ENCODE data around the gene ZNF580. TPM values are rescaled to one million over a fixed set of nuclear protein-coding genes. Genes with fewer than 3 reads are reported as not detected.

The ZNF580 gene
- total RNA-seq, 8 experiments from 2014 or later = 7.9 to 25.0 (median 11.1) TPM

- Histone ChIP-seq H3K27ac (peak within 1 kb of the TSS; percentile 99 to 100), H3K4me3 (peak within 1 kb of the TSS; percentile 68 to 94 (median 90)), H3K4me1 (replicated peaks in 1 of 2) (peaks cover 13% of the 10 kb centered on the region in 2 donors)
- in situ Hi-C loops (cut with MboI; ENCODE audit: low pct_unique_long_range_greater_than_20kb in 2 of 9, low sequenced_read_pairs in 9 of 9, unreplicated experiment in 9 of 9) = loop anchor here in 1 of 9 experiments (10.0 kb wide), 1 partner anchor 85 kb away; no protein-coding TSS in a partner anchor
- 0 to 5% (median 0%) methylated on average over 2 to 8 of the region's 97 CpGs; no CpG with 5 or more reads in 6 of the 10 experiments for WGBS, 10 experiments
- peak; percentile 28 to 68 (median 60) for ATAC-seq (replicated peaks in 6 of 8)
Observed at GRCh38 chr19:55599842-55600661, 40.8 kb upstream of the ZNF580 start, which contains the start of gene ZNF524. ZNF524 (plus strand) TSS chr19:55600288; CDS start chr19:55602113, 1,825 bp downstream.

- peaks cover 13% of the 10 kb centered on the region in 2 donors for H3K4me1 ChIP-seq (replicated peaks in 1 of 2)
- H3K27ac ChIP-seq = peak overlapping the region; percentile 99 to 100
- H3K4me3 ChIP-seq = peak overlapping the region; percentile 68 to 94 (median 90)
- 100% methylated on average over 1 of the region's 15 CpGs; no CpG with 5 or more reads in 9 of the 10 experiments for WGBS, 10 experiments
- no peak for ATAC-seq (replicated peaks in 6 of 8)
- in situ Hi-C loops (cut with MboI; ENCODE audit: low pct_unique_long_range_greater_than_20kb in 2 of 9, low sequenced_read_pairs in 9 of 9, unreplicated experiment in 9 of 9) = loop anchor here in 1 of 9 experiments (10.0 kb wide), 1 partner anchor 86 kb away; no protein-coding TSS in a partner anchor
Observed at GRCh38 chr19:55600662-55601028, 40.2 kb upstream of the ZNF580 start.

DNA sequence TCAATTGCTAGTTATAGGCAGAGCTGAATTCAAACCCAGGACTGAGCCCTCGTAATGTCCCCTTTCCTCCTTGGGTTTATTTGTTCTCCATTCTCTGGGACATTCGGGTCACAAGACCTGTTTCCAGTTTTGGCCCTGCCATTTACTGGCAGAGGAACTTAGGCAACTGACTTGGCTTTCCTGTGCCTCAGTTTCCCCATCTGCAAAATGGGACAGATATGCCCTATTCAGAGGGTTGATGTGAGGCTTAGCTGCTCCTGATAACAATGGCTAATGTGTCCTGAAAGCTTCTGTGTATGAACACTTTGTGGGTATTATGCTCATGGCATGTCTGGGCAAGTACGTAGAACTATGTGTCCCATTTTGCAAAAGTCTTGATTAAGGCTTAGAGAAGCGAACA is 39.7 kb upstream of the ZNF580 start:
- Histone ChIP-seq H3K4me1 (replicated peaks in 1 of 2) (peaks cover 13% of the 10 kb centered on the region in 2 donors), H3K27ac (peak overlapping the region in 1 of 2 donors; percentile 99), H3K4me3 (peak overlapping the region; percentile 68 to 94 (median 90))
- in situ Hi-C loops (cut with MboI; ENCODE audit: low pct_unique_long_range_greater_than_20kb in 2 of 9, low sequenced_read_pairs in 9 of 9, unreplicated experiment in 9 of 9) = loop anchor here in 1 of 9 experiments (10.0 kb wide), 1 partner anchor 86 kb away; no protein-coding TSS in a partner anchor
- no peak for ATAC-seq (replicated peaks in 6 of 8)
- 69 to 100% (median 95%) methylated on average over 1 to 3 of the region's 4 CpGs; no CpG with 5 or more reads in 4 of the 10 experiments for WGBS, 10 experiments

- WGBS, 10 experiments = 93 to 100% (median 97%) methylated on average over 2 to 11 of the region's 60 CpGs; no CpG with 5 or more reads in 6 of the 10 experiments
- no peak overlapping the region for H3K27ac ChIP-seq
- no peak for ATAC-seq (replicated peaks in 6 of 8)
- peaks cover 13 to 19% of the 10 kb centered on the region in 2 donors for H3K4me1 ChIP-seq (replicated peaks in 1 of 2)
- in situ Hi-C loops (cut with MboI; ENCODE audit: low pct_unique_long_range_greater_than_20kb in 2 of 9, low sequenced_read_pairs in 9 of 9, unreplicated experiment in 9 of 9) = loop anchor here in 1 of 9 experiments (10.0 kb wide), 1 partner anchor 88 kb away; no protein-coding TSS in a partner anchor
- no peak overlapping the region for H3K4me3 ChIP-seq
Observed at GRCh38 chr19:55602104-55603001, 38.4 kb upstream of the ZNF580 start.

- no peak overlapping the region for H3K4me3 ChIP-seq
- peaks cover 12 to 19% of the 10 kb centered on the region in 2 donors for H3K4me1 ChIP-seq (replicated peaks in 1 of 2)
- in situ Hi-C loops (cut with MboI; ENCODE audit: low pct_unique_long_range_greater_than_20kb in 2 of 9, low sequenced_read_pairs in 9 of 9, unreplicated experiment in 9 of 9) = loop anchor here in 1 of 9 experiments (10.0 kb wide), 1 partner anchor 88 kb away; no protein-coding TSS in a partner anchor
- no peak overlapping the region for H3K27ac ChIP-seq
- 85 to 100% (median 95%) methylated on average over 2 to 13 of the region's 21 CpGs; no CpG with 5 or more reads in 4 of the 10 experiments for WGBS, 10 experiments
- no peak for ATAC-seq (replicated peaks in 6 of 8)
Observed at GRCh38 chr19:55603115-55603514, 37.7 kb upstream of the ZNF580 start.

DNA sequence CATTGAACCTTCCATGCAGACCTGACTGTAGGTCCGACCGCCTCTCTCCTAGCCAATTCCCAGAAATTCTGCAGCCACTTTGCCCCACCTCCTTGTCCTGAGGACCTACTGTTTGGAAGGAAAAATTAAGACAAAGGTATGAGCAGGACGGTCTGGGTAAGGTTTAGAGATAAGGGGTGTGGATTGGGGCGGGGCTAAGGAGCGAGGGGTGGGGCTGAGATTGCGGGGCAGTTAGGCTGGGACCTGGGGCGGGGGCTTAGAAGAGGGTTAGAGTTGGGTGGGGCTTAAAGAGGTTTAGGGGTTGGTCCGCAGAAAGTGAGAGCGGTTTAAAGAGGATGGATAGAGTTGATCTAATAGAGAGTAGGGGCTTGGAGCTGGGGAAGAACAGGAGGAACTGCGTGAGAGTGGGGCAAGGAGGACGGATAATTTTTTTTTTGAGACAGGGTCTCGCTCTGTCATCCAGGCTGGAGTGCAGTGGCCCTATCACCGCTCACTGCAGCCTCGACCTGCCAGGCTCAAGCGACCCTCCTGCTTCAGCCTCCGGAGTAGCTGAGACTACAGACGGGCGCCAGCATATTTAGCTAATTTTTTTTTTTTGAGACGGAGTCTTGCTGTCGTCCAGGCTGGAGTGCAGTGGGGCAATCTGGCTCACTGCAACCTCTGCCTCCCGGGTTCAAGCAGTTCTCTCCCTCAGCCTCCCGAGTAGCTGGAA is 37.1 kb upstream of the ZNF580 start:
- peak overlapping the region; percentile 91 to 97 for H3K27ac ChIP-seq
- H3K4me1 ChIP-seq (replicated peaks in 1 of 2) = peaks cover 6 to 15% of the 10 kb centered on the region in 2 donors
- peak overlapping the region; percentile 58 to 84 (median 72) for H3K4me3 ChIP-seq
- no peak for ATAC-seq (replicated peaks in 6 of 8)
- in situ Hi-C loops (cut with MboI; ENCODE audit: low pct_unique_long_range_greater_than_20kb in 2 of 9, low sequenced_read_pairs in 9 of 9, unreplicated experiment in 9 of 9) = loop anchor here in 1 of 9 experiments (10.0 kb wide), 1 partner anchor 89 kb away; no protein-coding TSS in a partner anchor
- WGBS, 10 experiments = 40 to 98% (median 58%) methylated on average over 1 to 8 of the region's 22 CpGs; no CpG with 5 or more reads in 5 of the 10 experiments

DNA sequence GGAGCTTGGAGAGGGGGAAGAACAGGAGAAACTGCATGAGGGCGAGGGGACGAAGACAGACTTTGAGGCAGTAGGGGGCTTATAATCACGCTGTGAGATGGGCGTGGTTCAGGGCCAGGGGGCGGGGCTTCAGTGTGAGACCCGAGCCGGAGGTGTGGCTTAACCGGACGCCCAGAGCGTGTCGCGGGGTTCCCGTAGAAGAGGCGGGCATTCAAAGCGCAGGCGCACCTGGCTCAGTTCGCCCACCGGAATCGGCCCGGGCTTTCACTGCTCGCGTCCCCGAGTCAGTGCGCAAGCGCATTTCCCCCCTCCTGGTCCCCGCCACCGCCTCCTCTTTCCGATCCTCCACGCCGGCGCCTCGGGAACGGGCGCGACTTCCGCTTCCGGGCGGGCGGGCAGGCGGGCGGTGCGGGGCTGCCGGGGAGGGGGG is 35.6 kb upstream of the ZNF580 start:
- ATAC-seq (replicated peaks in 6 of 8) = peak; percentile 62 to 85 (median 81)
- H3K27ac ChIP-seq = peak overlapping the region; percentile 91 to 97
- H3K4me1 ChIP-seq (replicated peaks in 1 of 2) = peaks cover 6 to 15% of the 10 kb centered on the region in 2 donors
- H3K4me3 ChIP-seq = peak overlapping the region; percentile 58 to 84 (median 72)
- 0 to 2% methylated on average over 2 to 9 of the region's 43 CpGs; no CpG with 5 or more reads in 8 of the 10 experiments for WGBS, 10 experiments
- in situ Hi-C loops (cut with MboI; ENCODE audit: low pct_unique_long_range_greater_than_20kb in 2 of 9, low sequenced_read_pairs in 9 of 9, unreplicated experiment in 9 of 9) = loop anchor here in 1 of 9 experiments (10.0 kb wide), 1 partner anchor 90 kb away; no protein-coding TSS in a partner anchor

- Histone ChIP-seq H3K4me1 (replicated peaks in 1 of 2) (peaks cover 6 to 14% of the 10 kb centered on the region in 2 donors), H3K4me3 (peak within 1 kb of the TSS; percentile 58 to 84 (median 72)), H3K27ac (peak within 1 kb of the TSS; percentile 91 to 97)
- in situ Hi-C loops (cut with MboI; ENCODE audit: low pct_unique_long_range_greater_than_20kb in 2 of 9, low sequenced_read_pairs in 9 of 9, unreplicated experiment in 9 of 9) = loop anchor here in 1 of 9 experiments (10.0 kb wide), 1 partner anchor 91 kb away; no protein-coding TSS in a partner anchor
- 0 to 7% (median 4%) methylated on average over 1 to 7 of the region's 44 CpGs; no CpG with 5 or more reads in 5 of the 10 experiments for WGBS, 10 experiments
- peak; percentile 36 to 56 (median 42) for ATAC-seq (replicated peaks in 6 of 8)
Observed at GRCh38 chr19:55605637-55606470, 34.9 kb upstream of the ZNF580 start, which contains the start of gene ZNF865. ZNF865 (plus strand) TSS chr19:55605647; CDS start chr19:55613619, 7,972 bp downstream.

- peak overlapping the region; percentile 58 to 84 (median 72) for H3K4me3 ChIP-seq
- 7 to 20% (median 17%) methylated on average over 1 to 11 of the region's 12 CpGs; no CpG with 5 or more reads in 5 of the 10 experiments for WGBS, 10 experiments
- peak overlapping the region in 1 of 2 donors; percentile 97 for H3K27ac ChIP-seq
- H3K4me1 ChIP-seq (replicated peaks in 1 of 2) = peaks cover 3 to 11% of the 10 kb centered on the region in 2 donors
- no peak for ATAC-seq (replicated peaks in 6 of 8)
- in situ Hi-C loops (cut with MboI; ENCODE audit: low pct_unique_long_range_greater_than_20kb in 2 of 9, low sequenced_read_pairs in 9 of 9, unreplicated experiment in 9 of 9) = loop anchor here in 1 of 9 experiments (10.0 kb wide), 1 partner anchor 92 kb away; no protein-coding TSS in a partner anchor
Observed at GRCh38 chr19:55606471-55606787, 34.4 kb upstream of the ZNF580 start.

GRCh38 chr19:55606817-55607216 is 34.0 kb upstream of the ZNF580 start:
- H3K4me3 ChIP-seq = peak overlapping the region in 4 of 5 donors; percentile 61 to 84 (median 74)
- H3K27ac ChIP-seq = no peak overlapping the region
- no peak for ATAC-seq (replicated peaks in 6 of 8)
- H3K4me1 ChIP-seq (replicated peaks in 1 of 2) = peaks cover 3 to 11% of the 10 kb centered on the region in 2 donors
- WGBS, 10 experiments = 67 to 95% (median 76%) methylated on average over 2 to 8 of the region's 9 CpGs; no CpG with 5 or more reads in 3 of the 10 experiments
- in situ Hi-C loops (cut with MboI; ENCODE audit: low pct_unique_long_range_greater_than_20kb in 2 of 9, low sequenced_read_pairs in 9 of 9, unreplicated experiment in 9 of 9) = loop anchor here in 1 of 9 experiments (10.0 kb wide), 1 partner anchor 92 kb away; no protein-coding TSS in a partner anchor

Measured in motor neuron (in vitro differentiated cells).